UCSD-AML1 (cell line): ENCODE measurements around the gene NR3C1.

ENCODE experiments used
- DNase-seq: peaks from one replicate; lab custom pipeline; 2025; ENCODE audit not compliant: unreplicated experiment; lab: John Stamatoyannopoulos, UW

NR3C1 gene

DNA sequence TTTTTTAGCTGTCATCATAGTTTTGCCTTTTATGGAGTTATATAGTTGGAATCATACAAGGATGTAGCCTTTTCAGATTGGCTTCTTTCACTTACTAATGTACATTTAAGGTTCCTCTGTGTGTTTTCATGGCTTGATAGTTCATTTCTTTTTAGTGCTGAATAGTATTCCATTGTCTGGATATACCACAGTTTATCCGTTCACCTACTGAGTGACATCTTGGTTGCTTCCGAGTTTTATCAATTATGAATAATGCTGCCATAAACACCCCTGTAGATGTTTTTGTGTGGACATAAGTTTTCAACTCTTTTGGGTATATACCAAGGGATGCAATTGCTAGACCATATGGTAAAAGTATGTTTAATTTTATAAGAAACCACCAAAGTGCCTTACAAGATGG is 136.3 kb downstream of the NR3C1 start:
- DNase-seq, result no peak

- DNase-seq, result no peak
Observed at GRCh38 chr5:143265995-143266394, 137.5 kb downstream of the NR3C1 start.

- no peak for DNase-seq
Observed at GRCh38 chr5:143263272-143263810, 140.1 kb downstream of the NR3C1 start.

DNA sequence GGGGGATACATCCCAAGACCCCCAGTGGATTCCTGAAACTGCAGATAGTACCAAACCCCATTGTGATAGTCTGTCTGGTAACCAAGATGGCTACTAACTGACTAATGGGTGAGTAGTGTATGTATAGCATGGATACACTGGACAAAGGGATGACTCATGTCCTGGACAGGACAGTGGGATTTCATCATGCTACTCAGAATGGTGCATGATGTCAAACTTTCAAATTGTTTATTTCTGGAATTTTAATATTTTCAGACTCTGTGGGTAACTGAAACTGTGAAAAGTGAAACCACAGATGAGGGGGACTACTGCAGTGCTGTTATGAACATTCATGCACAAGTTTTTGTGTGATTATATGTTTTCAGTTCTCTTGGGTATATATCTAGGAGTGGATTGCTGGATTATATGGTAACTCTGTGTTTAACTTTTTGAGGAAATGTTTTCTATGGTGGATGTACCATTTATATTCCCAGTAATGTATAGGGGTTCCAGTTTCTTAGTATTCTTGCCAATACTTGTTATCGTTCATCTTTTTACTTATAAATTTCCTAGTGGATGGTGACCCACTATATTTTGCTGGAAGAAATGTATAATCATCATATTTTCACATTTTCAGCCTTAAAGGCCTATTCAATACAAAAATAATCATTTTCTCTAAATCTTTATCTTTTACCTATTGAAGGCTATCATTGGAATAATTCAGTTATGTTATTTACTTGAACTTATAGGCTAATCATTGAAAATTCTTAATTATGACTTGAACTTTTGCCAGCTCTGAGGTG is 140.9 kb downstream of the NR3C1 start:
- DNase-seq, result no peak

DNA sequence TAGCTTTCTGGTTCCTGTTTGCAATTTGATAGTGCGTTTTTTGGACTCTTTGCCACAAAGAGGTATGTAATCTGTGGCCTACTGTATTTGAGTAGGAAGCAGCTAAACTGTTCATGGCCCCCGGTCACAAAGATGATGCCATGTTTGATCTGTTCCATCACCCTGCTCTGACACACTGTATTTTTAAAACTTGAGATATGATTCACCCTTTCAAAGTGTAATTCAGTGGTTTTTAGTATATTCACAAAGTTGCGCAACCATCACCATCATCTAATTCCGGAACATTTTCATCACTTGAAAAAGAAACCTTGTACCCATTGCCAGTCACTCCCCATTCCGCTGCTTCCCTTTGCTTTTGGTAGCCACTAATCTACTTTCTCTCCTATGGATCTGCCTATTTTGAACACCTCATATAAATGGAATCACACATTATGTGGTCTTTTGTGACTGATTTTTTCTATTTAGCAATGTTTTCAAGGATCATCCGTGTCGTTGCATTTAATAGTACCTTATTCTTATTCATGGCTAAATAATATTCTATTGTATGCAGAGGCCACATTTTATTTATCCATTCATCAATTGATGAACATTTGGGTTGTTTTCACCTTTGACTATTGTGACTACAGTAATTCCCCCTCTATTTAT is 141.6 kb downstream of the NR3C1 start:
- DNase-seq, result no peak

DNA sequence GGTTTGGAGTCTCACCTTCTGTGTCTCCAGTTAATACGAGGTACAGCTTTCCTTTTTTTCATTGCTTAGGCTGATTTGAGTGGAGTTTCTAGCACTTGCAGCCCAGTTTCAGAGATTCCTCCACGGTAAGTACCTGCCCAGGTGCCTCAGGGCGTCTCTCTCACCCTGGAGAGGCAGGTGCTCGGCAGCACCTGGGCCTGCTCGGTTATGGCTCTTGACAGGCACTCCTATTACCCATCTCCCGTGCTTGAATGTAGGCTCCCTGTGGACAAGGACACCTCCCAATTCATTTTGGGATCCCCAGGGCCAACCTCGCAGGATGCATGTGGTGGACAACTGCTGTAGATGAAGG is 144.3 kb downstream of the NR3C1 start:
- no peak for DNase-seq

- DNase-seq, result no peak
Observed at GRCh38 chr5:143258559-143259253, 144.8 kb downstream of the NR3C1 start.

GRCh38 chr5:143254819-143255218 is 148.7 kb downstream of the NR3C1 start:
- no peak for DNase-seq

DNA sequence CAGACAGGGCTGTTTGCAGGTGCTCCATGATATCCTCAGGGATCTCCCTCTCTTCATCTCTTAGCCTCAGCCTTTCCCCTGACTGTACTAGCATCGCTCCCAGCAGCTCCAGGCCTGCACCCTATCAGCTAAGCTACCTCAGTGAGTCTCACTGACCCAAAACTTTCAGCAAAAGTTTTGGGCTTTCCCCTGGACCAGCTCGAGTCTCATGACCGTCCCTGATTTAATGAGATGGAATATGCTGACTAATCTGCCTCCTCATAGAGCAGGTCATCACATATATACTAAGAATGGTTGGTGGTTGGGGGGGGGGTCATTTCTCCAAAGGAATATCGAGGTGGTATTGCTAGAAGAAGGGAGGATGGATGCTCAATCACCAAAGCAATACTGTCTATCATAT is 151.5 kb downstream of the NR3C1 start:
- no peak for DNase-seq

GRCh38 chr5:143251190-143251589 is 152.3 kb downstream of the NR3C1 start:
- no peak for DNase-seq

- no peak for DNase-seq
Observed at GRCh38 chr5:143249851-143250250, 153.6 kb downstream of the NR3C1 start.

DNA sequence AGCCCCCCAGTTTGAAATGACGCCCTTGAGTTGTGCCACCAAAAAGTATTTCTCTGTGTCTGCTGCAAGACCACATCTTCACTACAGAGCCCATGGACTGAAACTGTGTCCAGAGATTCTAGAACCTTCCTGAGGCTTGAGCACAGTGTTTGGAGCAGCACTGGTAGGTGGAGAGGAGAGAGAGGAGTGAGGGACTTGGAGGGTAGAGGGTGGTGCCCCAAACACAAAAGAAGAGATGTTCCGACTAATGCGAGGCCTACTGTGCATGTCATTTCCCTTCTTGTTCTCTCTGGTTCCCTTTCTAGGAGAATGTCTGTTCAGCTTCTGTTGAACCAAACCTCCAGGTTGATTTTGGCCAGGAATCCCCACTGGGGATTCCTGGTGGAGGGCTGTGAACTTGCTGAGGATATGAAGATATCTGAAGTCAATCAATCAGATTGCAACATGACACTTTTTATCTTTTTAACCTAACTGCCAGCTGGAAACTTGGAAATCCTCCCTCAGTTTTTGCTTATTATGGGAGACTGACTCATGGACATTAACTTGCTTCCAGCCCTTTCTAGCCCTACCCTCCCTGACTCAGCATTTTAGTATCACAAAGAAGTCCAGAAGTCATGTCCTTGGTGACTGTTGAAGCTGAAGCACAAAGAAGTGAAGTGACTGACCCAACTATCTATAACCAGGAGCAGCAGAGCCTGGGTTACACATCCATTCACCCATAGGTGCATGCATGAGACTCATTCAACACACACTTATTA is 154.5 kb downstream of the NR3C1 start:
- DNase-seq, result no peak

DNA sequence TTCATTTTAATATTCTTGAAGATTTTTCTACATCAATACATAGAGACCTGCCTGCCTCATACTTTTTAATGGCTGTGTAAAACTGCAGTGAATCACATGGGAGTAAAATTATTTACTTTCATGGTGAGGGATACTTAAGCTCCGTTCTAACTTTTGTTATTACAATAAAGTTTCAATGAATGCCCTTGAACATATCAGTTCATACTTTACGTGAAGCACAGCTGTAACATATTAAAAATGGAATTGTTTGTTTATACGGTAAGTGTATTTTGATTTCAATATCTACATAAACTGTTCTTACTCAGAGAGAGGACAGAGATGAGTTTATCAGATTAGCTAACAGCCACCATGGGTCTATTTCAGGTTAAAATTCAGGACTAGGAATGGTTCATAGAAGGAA is 155.1 kb downstream of the NR3C1 start:
- DNase-seq, result no peak

DNA sequence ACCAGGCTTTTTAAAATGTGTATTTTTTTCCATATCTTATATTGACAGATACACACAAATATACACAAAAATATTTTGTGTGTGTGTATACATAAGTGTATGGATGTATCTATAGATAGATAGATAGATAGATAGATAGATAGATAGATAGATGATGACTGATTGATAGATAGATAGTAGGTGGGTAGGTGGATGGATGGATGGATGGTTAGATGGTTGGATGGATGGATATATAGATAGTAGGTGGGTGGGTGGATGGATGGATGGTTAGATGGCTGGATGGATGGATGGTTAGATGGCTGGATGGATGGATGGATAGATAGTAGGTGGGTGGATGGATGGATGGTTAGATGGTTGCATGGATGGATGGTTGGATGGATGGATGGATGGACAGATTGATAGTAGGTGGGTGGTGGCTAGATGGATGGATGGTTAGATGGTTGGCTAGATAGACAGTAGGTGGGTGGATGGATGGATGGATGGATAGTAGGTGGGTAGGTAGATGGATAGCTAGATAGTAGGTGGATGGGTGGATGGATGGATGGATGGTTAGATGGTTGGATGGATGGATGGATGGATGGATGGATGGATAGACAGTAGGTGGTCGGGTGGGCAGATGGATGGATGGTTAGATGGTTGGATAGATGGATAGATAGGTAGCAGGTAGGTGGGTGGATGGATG is 156.2 kb downstream of the NR3C1 start:
- DNase-seq, result no peak

- DNase-seq, result no peak
Observed at GRCh38 chr5:143245929-143246561, 157.4 kb downstream of the NR3C1 start.

GRCh38 chr5:143244990-143245389 is 158.5 kb downstream of the NR3C1 start:
- no peak for DNase-seq

- no peak for DNase-seq
Observed at GRCh38 chr5:143244000-143244736, 159.3 kb downstream of the NR3C1 start.

- DNase-seq, result no peak
Observed at GRCh38 chr5:143243103-143243502, 160.4 kb downstream of the NR3C1 start.

DNA sequence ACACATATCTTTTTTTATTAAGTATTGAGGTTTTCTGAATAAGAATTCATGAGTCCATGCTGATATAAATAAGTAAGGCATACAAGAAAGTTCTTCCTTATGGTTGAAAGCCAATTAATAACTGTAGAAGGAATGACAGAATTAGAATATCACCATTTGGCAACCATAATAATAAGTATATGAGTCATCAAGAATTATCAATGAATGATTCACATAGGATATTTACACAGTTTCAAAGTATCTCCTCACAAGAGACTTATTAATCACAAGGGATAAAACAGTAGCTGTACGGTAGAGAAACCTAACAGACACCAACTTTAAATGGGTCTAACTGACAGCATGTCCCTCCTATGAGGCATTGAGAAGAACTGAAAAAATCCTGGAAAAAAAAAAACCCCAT is 161.6 kb downstream of the NR3C1 start:
- DNase-seq, result no peak
